ENCODE measurements around the gene SLC25A19. TPM values are rescaled to one million over a fixed set of nuclear protein-coding genes. Genes with fewer than 3 reads are reported as not detected.
A peak's percentile ranks its signal among the peaks of the same experiment; 100 is the strongest.

SLC25A19 gene
- 15.7 TPM for polyA plus RNA-seq (2013, experiment 1 of 2)
- polyA plus RNA-seq (2013, experiment 2 of 2) = 11.3 TPM

- WGBS = under 1% methylated on average over 65 of the region's 65 CpGs
- H3K27ac ChIP-seq (ENCODE audit: low read depth, low read length) = no peak within 1 kb of the TSS; the same call in 1 of the 2 replicates
These were observed at the start of gene SLC25A19 for GRCh38 chr17:75289115-75289831. SLC25A19 (minus strand) TSS chr17:75289433; CDS start chr17:75286764, 2,669 bp downstream.

DNA sequence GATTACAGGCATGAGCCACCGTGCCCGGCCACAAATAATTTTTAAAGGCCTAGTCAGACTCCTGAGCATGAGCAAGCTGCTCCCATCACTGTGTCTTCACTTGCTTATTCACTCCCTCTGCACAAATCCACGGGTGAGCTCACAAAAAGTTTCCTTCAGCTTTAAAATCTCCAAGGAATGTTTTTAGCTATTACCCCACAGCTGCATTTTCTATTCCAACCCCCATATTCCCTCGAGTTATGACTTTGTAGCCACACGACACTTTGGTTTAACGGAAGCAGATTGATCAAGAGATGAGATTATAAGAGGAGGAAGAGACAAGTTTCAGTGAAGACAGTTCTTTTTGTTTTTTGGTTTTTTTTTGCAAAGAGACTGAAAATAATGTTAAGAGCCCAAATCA lies 49.1 kb upstream of the SLC25A19 start:
- H3K4me1 ChIP-seq (ENCODE audit: insufficient read depth, low read length) = peaks cover 26% of the 10 kb centered on the region
- no peak overlapping the region for H3K4me3 ChIP-seq (ENCODE audit: low read length)
- no peak overlapping the region for H3K9ac ChIP-seq (ENCODE audit: low read depth, low read length)
- H3K27me3 ChIP-seq (ENCODE audit: insufficient read depth, low read length) = no peaks in the 10 kb centered on the region
- H3K9me3 ChIP-seq (ENCODE audit: insufficient read depth, low read depth, low read length) = no peaks in the 10 kb centered on the region
- H3K36me3 ChIP-seq (ENCODE audit: insufficient read depth, low read length) = no peaks in the 10 kb centered on the region
- H3K27ac ChIP-seq (ENCODE audit: low read depth, low read length) = no peak overlapping the region
- 92% methylated on average over 6 of the region's 6 CpGs for WGBS

More at GRCh38 chr17:75289115-75289831, at the start of gene SLC25A19:
- Histone ChIP-seq H3K9ac (ENCODE audit: low read depth, low read length) (peak within 1 kb of the TSS; percentile 69), H3K27me3 (ENCODE audit: insufficient read depth, low read length) (no peaks in the 10 kb centered on the region), H3K4me1 (ENCODE audit: insufficient read depth, low read length) (no peaks in the 10 kb centered on the region), H3K36me3 (ENCODE audit: insufficient read depth, low read length) (peaks cover 14% of the 10 kb centered on the region), H3K9me3 (ENCODE audit: insufficient read depth, low read depth, low read length) (no peaks in the 10 kb centered on the region), H3K4me3 (ENCODE audit: low read length) (peak within 1 kb of the TSS; percentile 91)

- peaks cover 17% of the 10 kb centered on the region for H3K4me1 ChIP-seq (ENCODE audit: insufficient read depth, low read length)
- no peaks in the 10 kb centered on the region for H3K27me3 ChIP-seq (ENCODE audit: insufficient read depth, low read length)
- H3K9me3 ChIP-seq (ENCODE audit: insufficient read depth, low read depth, low read length) = no peaks in the 10 kb centered on the region
- H3K9ac ChIP-seq (ENCODE audit: low read depth, low read length) = no peak overlapping the region
- no peak overlapping the region for H3K27ac ChIP-seq (ENCODE audit: low read depth, low read length)
- H3K36me3 ChIP-seq (ENCODE audit: insufficient read depth, low read length) = peaks cover 12% of the 10 kb centered on the region; the same call in 1 of the 2 replicates
- WGBS = 87% methylated on average over 3 of the region's 3 CpGs
- H3K4me3 ChIP-seq (ENCODE audit: low read length) = no peak overlapping the region
These were observed 46.1 kb upstream of the SLC25A19 start for GRCh38 chr17:75335315-75335714.

- Histone ChIP-seq H3K27me3 (ENCODE audit: insufficient read depth, low read length) (no peaks in the 10 kb centered on the region), H3K36me3 (ENCODE audit: insufficient read depth, low read length) (peaks cover 13% of the 10 kb centered on the region), H3K9me3 (ENCODE audit: insufficient read depth, low read depth, low read length) (no peaks in the 10 kb centered on the region), H3K4me1 (ENCODE audit: insufficient read depth, low read length) (peaks cover 17% of the 10 kb centered on the region), H3K9ac (ENCODE audit: low read depth, low read length) (no peak overlapping the region), H3K4me3 (ENCODE audit: low read length) (no peak overlapping the region), H3K27ac (ENCODE audit: low read depth, low read length) (no peak overlapping the region)
- WGBS = over 99% methylated on average over 3 of the region's 3 CpGs
These were observed 45.5 kb upstream of the SLC25A19 start for GRCh38 chr17:75334723-75335122.

DNA sequence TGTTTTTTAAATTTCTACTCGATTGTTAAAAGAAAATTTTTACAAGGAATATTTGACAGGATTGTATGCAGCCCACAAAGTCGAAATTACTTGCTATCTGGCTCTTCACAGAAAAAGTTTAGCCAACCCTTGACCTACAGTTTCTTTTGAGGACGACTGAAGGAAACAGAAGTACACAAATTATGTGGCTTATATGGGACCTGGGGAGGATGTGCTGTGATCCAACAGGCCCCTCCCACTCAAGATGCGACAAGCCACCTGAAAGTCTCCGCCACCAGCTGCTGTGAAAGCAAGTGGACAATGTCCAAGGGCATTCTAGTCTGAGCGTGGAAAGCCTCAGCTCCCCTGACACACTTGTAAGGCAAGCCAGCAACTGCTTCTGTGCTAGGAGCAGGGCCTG lies 42.4 kb upstream of the SLC25A19 start:
- H3K4me3 ChIP-seq (ENCODE audit: low read length) = no peak overlapping the region
- no peak overlapping the region for H3K27ac ChIP-seq (ENCODE audit: low read depth, low read length)
- H3K36me3 ChIP-seq (ENCODE audit: insufficient read depth, low read length) = peaks cover 19% of the 10 kb centered on the region
- no peaks in the 10 kb centered on the region for H3K27me3 ChIP-seq (ENCODE audit: insufficient read depth, low read length)
- whole genome bisulfite sequencing = 91% methylated on average over 6 of the region's 6 CpGs
- no peaks in the 10 kb centered on the region for H3K9me3 ChIP-seq (ENCODE audit: insufficient read depth, low read depth, low read length)
- no peak overlapping the region for H3K9ac ChIP-seq (ENCODE audit: low read depth, low read length)
- H3K4me1 ChIP-seq (ENCODE audit: insufficient read depth, low read length) = peaks cover 14% of the 10 kb centered on the region

- peaks cover 32% of the 10 kb centered on the region for H3K36me3 ChIP-seq (ENCODE audit: insufficient read depth, low read length)
- H3K27ac ChIP-seq (ENCODE audit: low read depth, low read length) = no peak overlapping the region
- peaks cover 26% of the 10 kb centered on the region for H3K4me1 ChIP-seq (ENCODE audit: insufficient read depth, low read length)
- WGBS = 81% methylated on average over 2 of the region's 2 CpGs
- no peak overlapping the region for H3K9ac ChIP-seq (ENCODE audit: low read depth, low read length)
- no peak overlapping the region for H3K4me3 ChIP-seq (ENCODE audit: low read length)
- no peaks in the 10 kb centered on the region for H3K27me3 ChIP-seq (ENCODE audit: insufficient read depth, low read length)
- H3K9me3 ChIP-seq (ENCODE audit: insufficient read depth, low read depth, low read length) = no peaks in the 10 kb centered on the region
These were observed 38.5 kb upstream of the SLC25A19 start for GRCh38 chr17:75327757-75328156.

DNA sequence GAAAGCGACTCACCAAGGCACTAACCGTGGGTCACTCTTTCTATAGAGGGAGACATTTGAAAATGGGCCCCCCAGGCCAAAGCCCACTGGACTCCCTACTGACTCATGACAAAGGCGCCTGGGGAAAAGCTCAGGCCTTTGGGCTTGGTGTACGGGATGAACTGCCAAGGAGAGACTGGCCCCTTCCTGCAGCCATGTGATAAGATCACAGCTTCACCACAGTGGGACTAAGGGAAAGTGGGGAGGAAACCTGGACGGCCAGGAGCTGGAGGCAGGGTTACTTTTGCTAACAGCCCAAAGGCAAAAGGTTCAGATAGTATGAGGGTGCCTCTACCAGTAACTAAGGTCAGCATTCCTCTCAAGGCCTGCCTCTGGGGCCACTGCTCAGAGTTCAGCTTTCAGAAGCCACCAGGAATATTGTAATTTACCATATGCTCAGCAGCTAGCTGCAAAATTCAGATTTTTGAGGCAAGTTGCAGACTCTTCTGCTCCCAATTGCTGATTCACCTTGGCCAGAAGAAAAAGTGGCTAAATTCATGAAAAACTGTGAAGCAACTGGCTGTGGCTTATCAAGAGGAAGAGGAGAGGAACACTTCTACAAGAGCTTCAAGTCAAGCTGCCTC lies 37.1 kb upstream of the SLC25A19 start:
- Histone ChIP-seq H3K4me3 (ENCODE audit: low read length) (no peak overlapping the region), H3K9ac (ENCODE audit: low read depth, low read length) (no peak overlapping the region), H3K27me3 (ENCODE audit: insufficient read depth, low read length) (no peaks in the 10 kb centered on the region), H3K27ac (ENCODE audit: low read depth, low read length) (peak overlapping the region; percentile 61), H3K36me3 (ENCODE audit: insufficient read depth, low read length) (peaks cover 39% of the 10 kb centered on the region), H3K9me3 (ENCODE audit: insufficient read depth, low read depth, low read length) (no peaks in the 10 kb centered on the region), H3K4me1 (ENCODE audit: insufficient read depth, low read length) (peaks cover 23% of the 10 kb centered on the region)
- WGBS = 61% methylated on average over 5 of the region's 5 CpGs

DNA sequence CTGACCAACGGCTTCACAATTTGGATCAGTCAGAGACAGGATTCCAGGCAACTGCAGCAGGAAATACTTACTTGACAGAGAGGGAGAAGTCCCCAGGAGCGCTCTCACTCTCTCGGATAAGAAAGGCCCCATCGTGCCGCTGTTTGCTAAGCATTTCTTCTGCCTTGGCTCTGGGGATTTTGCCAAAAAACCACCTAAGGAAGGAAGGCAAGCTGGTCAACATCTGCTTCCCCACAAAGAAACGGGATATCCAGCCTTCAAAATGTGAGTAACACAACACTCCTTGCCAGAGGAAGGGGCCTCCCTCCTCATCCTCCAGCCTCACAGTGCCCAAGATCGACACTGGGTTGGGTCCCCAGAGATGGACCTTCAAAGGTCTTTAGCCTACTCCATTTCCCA lies 36.6 kb upstream of the SLC25A19 start:
- Histone ChIP-seq H3K36me3 (ENCODE audit: insufficient read depth, low read length) (peaks cover 39% of the 10 kb centered on the region), H3K27ac (ENCODE audit: low read depth, low read length) (peak overlapping the region; percentile 61), H3K27me3 (ENCODE audit: insufficient read depth, low read length) (no peaks in the 10 kb centered on the region), H3K9ac (ENCODE audit: low read depth, low read length) (no peak overlapping the region), H3K9me3 (ENCODE audit: insufficient read depth, low read depth, low read length) (no peaks in the 10 kb centered on the region), H3K4me1 (ENCODE audit: insufficient read depth, low read length) (peaks cover 18% of the 10 kb centered on the region), H3K4me3 (ENCODE audit: low read length) (no peak overlapping the region)
- WGBS = 77% methylated on average over 7 of the region's 7 CpGs

GRCh38 chr17:75325348-75325747 lies 36.1 kb upstream of the SLC25A19 start:
- H3K4me1 ChIP-seq (ENCODE audit: insufficient read depth, low read length) = peaks cover 15% of the 10 kb centered on the region
- peak overlapping the region; percentile 61; the same call in 1 of the 2 replicates for H3K27ac ChIP-seq (ENCODE audit: low read depth, low read length)
- H3K4me3 ChIP-seq (ENCODE audit: low read length) = no peak overlapping the region
- H3K9me3 ChIP-seq (ENCODE audit: insufficient read depth, low read depth, low read length) = no peaks in the 10 kb centered on the region
- peaks cover 41% of the 10 kb centered on the region for H3K36me3 ChIP-seq (ENCODE audit: insufficient read depth, low read length)
- H3K27me3 ChIP-seq (ENCODE audit: insufficient read depth, low read length) = no peaks in the 10 kb centered on the region
- no peak overlapping the region for H3K9ac ChIP-seq (ENCODE audit: low read depth, low read length)
- WGBS = 87% methylated on average over 6 of the region's 6 CpGs

DNA sequence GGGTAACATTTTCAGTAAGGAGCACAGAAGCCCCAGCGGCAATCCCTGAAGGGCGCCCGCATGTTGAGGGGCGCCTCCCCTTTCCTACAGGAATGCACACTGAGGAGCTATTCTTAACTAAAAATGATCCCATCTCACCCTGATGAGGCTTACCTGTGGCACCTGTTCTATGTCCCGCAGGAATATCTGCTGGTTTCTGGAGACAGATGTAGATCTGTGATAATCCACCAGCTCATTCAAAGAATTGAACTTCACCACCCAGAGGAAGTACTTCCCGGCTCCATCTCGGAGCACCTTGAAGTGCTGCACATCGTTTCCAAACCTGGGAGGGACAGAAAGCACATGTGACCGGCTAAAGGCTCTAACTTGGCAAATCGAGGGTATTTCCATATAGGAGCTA lies 32.3 kb upstream of the SLC25A19 start:
- no peaks in the 10 kb centered on the region for H3K27me3 ChIP-seq (ENCODE audit: insufficient read depth, low read length)
- H3K27ac ChIP-seq (ENCODE audit: low read depth, low read length) = no peak overlapping the region
- H3K9me3 ChIP-seq (ENCODE audit: insufficient read depth, low read depth, low read length) = no peaks in the 10 kb centered on the region
- peaks cover 51% of the 10 kb centered on the region for H3K36me3 ChIP-seq (ENCODE audit: insufficient read depth, low read length)
- no peak overlapping the region for H3K9ac ChIP-seq (ENCODE audit: low read depth, low read length)
- 86% methylated on average over 10 of the region's 10 CpGs for WGBS
- H3K4me1 ChIP-seq (ENCODE audit: insufficient read depth, low read length) = peaks cover 18% of the 10 kb centered on the region
- H3K4me3 ChIP-seq (ENCODE audit: low read length) = no peak overlapping the region

DNA sequence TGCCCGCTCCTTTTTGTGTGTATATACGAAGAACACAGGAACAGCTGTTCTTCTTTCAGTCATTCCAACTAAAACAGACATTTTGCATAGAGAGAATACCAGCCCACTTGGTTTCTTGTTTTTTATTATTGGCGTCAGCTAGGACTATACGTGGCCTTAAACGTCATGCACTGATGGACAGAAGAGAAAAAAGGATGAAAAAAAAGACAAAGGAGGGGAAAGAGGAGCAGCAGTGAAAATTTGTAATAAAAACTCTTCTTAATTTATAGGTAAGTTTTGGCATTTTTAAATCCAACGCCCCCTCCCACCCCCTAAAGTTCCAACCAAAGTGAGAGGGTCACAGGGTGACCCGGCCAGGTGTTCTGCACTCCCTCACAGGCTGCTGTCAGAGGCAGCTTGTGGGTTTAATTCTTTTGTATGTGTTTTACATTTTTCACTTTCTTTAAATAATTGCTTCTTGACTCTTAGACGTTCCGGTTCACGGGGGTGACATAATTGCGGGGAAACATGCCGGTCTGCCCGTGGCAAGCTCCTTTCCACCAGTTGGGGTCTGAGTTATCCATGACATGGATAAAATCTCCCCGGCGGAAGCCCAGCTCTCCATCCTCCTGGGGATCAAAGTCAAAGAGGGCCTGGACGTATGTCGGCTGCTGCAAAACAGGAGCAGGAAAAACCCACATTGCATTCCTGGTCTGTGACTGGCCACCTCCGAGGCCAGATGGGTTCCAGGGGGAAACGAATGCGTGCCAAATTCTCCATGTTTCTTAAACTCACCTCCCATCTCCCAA lies 30.9 kb upstream of the SLC25A19 start:
- Histone ChIP-seq H3K9me3 (ENCODE audit: insufficient read depth, low read depth, low read length) (no peaks in the 10 kb centered on the region), H3K9ac (ENCODE audit: low read depth, low read length) (no peak overlapping the region), H3K36me3 (ENCODE audit: insufficient read depth, low read length) (peaks cover 45% of the 10 kb centered on the region), H3K27me3 (ENCODE audit: insufficient read depth, low read length) (no peaks in the 10 kb centered on the region), H3K4me1 (ENCODE audit: insufficient read depth, low read length) (peaks cover 10% of the 10 kb centered on the region), H3K27ac (ENCODE audit: low read depth, low read length) (no peak overlapping the region), H3K4me3 (ENCODE audit: low read length) (no peak overlapping the region)
- WGBS = 95% methylated on average over 20 of the region's 20 CpGs
